Thoracic aorta (tissue), 2 donors: Measurements from ENCODE around the gene CHRM1. TPM values are rescaled to one million over a fixed set of nuclear protein-coding genes. Genes with fewer than 3 reads are reported as not detected.

Experiments
- ATAC-seq: fragments of 150-250 bp; one replicate; pipeline ENCODE4 v1.8.0; 2017; ENCODE audit warnings: low read depth; ENCODE audit not compliant: insufficient number of reproducible peaks, low FRiP score
- DNase-seq: peaks from one replicate; pipeline ENCODE4 v3.0.0-alpha.2; 2020; ENCODE audit warnings: low spot score
- H3K27ac ChIP-seq, 2 donors: fragments of 200-600 bp; sonication (generic); 1 replicate in 1 of 2; 2 replicates in 1 of 2; pipeline ENCODE4 v1.5.1; 2016; ENCODE audit warnings: mild to moderate bottlenecking in 2 of 2, moderate library complexity in 2 of 2
- H3K27me3 ChIP-seq: fragments of 200-600 bp; sonication (generic); replicated peaks from 2 replicates; pipeline ENCODE4 v1.6.0; 2016; ENCODE audit warnings: mild to moderate bottlenecking; ENCODE audit not compliant: insufficient read depth
- H3K36me3 ChIP-seq: fragments of 200-600 bp; sonication (generic); one replicate; pipeline ENCODE4 v1.5.1; 2016
- H3K4me1 ChIP-seq, 2 donors: fragments of 200-600 bp; sonication (generic); 1 replicate in 1 of 2; 2 replicates in 1 of 2; pipeline versions ENCODE4 v1.5.1 to v1.6.0; 2016; ENCODE audit warnings: low read depth in 2 of 2, mild to moderate bottlenecking in 1 of 2; ENCODE audit not compliant: control insufficient read depth in 1 of 2
- H3K4me3 ChIP-seq: fragments of 200-600 bp; sonication (generic); 2 replicates; pipeline ENCODE4 v1.5.1; 2016; ENCODE audit warnings: mild to moderate bottlenecking
- H3K9me3 ChIP-seq: fragments of 200-600 bp; sonication (generic); 2 replicates; pipeline ENCODE4 v1.5.1; 2016
- total RNA-seq, 2 donors: library from RNA; depleted of rRNA; stranded (reverse); fragments of >200 nt; gene quantifications; one replicate each; pipeline versions ENCODE4 v1.1.0 to v1.2.3, GENCODE V29; 2016
- TF ChIP-seq, protein P1 (sequence below): fragments of 200-600 bp; sonication (generic); IDR thresholded peaks from one replicate; pipeline ENCODE4 v1.5.1; 2019; ENCODE audit warnings: antibody characterized with exemption

The CHRM1 gene, protein sequence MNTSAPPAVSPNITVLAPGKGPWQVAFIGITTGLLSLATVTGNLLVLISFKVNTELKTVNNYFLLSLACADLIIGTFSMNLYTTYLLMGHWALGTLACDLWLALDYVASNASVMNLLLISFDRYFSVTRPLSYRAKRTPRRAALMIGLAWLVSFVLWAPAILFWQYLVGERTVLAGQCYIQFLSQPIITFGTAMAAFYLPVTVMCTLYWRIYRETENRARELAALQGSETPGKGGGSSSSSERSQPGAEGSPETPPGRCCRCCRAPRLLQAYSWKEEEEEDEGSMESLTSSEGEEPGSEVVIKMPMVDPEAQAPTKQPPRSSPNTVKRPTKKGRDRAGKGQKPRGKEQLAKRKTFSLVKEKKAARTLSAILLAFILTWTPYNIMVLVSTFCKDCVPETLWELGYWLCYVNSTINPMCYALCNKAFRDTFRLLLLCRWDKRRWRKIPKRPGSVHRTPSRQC
- total RNA-seq, result not detected

DNA sequence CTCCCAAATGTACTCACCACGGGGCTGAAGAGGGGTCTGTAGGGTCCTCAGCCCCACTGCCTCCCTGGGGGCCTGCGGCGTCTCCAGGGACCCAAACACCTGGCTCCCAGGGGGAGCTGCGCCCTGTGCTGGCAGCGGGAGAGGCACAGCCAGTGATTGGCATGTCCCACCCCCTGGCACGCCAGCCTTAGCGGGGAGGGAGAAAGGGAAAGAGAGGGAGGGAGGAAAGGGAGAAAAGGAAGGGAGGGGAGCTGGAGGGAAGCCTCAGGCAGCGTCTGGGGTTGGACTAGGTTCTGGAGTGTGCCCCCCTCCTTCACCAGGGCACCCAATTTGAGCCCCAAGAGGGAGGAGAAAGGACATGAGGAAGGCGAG, at the start of gene CHRM1:
CHRM1 (minus strand) TSS at position 163 of the 372 bp plus-strand sequence. CDS start 10,263 bp downstream, outside the sequence.
- Histone ChIP-seq H3K4me1 (peaks cover 17 to 29% of the 10 kb centered on the region in 2 donors), H3K27ac (no peak within 1 kb of the TSS), H3K36me3 (no peaks in the 10 kb centered on the region), H3K4me3 (no peak within 1 kb of the TSS), H3K27me3 (peaks cover 8% of the 10 kb centered on the region), H3K9me3 (no peaks in the 10 kb centered on the region)
- TF ChIP-seq, protein P1, sequence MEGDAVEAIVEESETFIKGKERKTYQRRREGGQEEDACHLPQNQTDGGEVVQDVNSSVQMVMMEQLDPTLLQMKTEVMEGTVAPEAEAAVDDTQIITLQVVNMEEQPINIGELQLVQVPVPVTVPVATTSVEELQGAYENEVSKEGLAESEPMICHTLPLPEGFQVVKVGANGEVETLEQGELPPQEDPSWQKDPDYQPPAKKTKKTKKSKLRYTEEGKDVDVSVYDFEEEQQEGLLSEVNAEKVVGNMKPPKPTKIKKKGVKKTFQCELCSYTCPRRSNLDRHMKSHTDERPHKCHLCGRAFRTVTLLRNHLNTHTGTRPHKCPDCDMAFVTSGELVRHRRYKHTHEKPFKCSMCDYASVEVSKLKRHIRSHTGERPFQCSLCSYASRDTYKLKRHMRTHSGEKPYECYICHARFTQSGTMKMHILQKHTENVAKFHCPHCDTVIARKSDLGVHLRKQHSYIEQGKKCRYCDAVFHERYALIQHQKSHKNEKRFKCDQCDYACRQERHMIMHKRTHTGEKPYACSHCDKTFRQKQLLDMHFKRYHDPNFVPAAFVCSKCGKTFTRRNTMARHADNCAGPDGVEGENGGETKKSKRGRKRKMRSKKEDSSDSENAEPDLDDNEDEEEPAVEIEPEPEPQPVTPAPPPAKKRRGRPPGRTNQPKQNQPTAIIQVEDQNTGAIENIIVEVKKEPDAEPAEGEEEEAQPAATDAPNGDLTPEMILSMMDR, result no peak
- ATAC-seq (no peak), DNase-seq (no peak)

DNA sequence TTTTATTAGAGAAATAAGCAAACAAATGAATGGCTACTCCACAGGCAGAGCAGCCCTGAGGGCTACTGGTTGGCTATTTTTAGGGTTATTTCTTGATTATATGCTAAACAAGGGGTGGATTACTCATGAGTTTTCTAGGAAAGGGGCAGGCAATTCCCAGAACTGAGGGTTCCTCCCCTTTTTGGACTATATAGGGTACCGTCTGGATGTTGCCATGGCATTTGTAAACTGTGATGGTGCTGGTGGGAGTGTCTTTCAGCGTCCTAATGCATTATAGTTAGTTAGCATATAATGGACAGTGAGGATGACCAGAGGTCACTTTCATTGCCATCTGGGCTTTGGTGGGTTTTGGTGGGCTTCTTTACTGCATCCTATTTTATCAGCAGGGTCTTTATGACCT, 44.4 kb upstream of the CHRM1 start:
- DNase-seq (no peak), ATAC-seq (no peak)
- H3K4me1 ChIP-seq, result no peaks in the 10 kb centered on the region
- no peaks in the 10 kb centered on the region for H3K27me3 ChIP-seq
- H3K4me3 ChIP-seq, result no peak overlapping the region
- no peak overlapping the region for H3K27ac ChIP-seq
- TF ChIP-seq, protein P1, result no peak
- H3K9me3 ChIP-seq, result no peaks in the 10 kb centered on the region
- no peaks in the 10 kb centered on the region for H3K36me3 ChIP-seq

DNA sequence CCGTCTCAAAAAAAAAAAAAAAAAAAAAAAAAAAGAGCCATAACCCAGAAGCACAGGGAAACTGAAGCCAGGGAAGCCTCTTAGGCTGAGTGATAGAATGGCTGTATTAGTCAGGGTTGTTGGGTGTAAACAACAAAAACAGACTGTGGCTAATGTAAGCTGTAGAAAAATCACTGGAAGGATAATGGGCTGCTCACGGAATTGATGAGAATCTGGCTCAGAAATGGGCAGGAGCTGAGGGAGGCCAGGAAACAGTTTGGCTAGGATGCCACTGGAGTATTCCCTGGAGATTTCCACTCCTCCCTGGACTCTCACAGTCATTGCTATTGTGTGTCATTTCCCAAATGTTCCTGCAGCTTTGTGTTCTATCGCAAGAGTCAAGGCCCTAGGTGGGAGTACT, 41.2 kb upstream of the CHRM1 start:
- Histone ChIP-seq H3K36me3 (no peaks in the 10 kb centered on the region), H3K4me3 (no peak overlapping the region), H3K27me3 (no peaks in the 10 kb centered on the region), H3K27ac (no peak overlapping the region), H3K4me1 (no peaks in the 10 kb centered on the region), H3K9me3 (no peaks in the 10 kb centered on the region)
- ATAC-seq, result no peak
- TF ChIP-seq, protein P1, result no peak
- DNase-seq, result no peak

DNA sequence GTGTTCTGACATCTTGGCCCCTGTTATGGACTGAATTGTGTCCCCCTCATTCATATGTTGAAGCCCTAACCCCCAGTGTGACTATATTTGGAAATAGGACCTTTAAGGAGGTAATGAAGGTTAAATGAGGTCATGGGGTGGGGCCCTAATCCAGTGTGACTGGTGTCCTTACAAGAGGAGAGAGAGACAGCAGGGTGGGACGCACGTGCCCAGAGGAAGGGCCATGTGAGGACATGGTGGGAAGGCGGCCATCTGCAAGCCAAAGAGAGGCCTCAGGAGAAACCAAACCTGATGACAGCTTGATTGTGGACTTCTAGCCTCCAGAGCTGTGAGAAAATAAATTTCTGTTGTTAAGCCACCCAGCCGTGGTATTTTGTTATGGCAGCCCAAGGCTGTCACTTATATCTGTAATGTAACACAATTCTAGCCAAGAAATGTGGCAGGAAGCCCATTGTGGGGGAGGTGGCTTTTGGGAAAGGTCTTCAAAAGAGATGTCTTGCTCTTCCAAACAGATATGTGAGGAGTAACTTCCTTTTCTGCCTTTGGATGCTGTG, 39.9 kb upstream of the CHRM1 start:
- Histone ChIP-seq H3K9me3 (no peaks in the 10 kb centered on the region), H3K27me3 (no peaks in the 10 kb centered on the region), H3K4me1 (no peaks in the 10 kb centered on the region), H3K36me3 (no peaks in the 10 kb centered on the region), H3K4me3 (no peak overlapping the region), H3K27ac (no peak overlapping the region)
- ATAC-seq (no peak), DNase-seq (no peak)
- TF ChIP-seq, protein P1, result no peak

DNA sequence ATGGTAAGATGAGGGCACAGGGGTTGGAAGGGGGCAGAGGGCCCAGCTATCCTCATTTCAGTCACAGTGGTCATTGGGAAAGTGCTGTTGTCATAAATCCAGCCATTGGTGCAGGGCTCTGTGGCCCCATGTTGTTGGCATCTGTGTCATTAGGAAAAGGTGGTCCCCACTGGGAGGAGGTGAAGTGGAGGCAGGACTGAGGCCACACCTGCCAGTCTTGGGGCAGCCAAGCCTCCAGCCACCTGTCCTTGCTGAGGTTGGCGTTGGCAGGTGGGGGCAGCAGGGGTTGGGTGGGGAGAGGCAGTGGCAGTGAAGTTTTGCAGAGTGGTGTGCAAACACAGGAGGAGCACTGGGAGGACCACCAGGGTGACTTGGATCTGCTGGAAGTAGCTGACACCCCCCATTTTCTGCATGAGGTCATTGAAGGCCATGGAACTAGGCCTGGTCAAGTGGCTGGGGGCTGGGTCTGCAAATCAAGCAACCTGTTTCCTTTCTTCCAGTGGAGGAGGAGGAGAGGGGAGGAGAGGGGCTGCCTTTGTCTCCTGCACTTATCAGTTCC, 38.3 kb upstream of the CHRM1 start:
- no peaks in the 10 kb centered on the region for H3K27me3 ChIP-seq
- no peak overlapping the region for H3K27ac ChIP-seq
- no peaks in the 10 kb centered on the region for H3K9me3 ChIP-seq
- no peaks in the 10 kb centered on the region for H3K4me1 ChIP-seq
- TF ChIP-seq, protein P1, result no peak
- H3K4me3 ChIP-seq, result no peak overlapping the region
- H3K36me3 ChIP-seq, result no peaks in the 10 kb centered on the region
- DNase-seq (no peak), ATAC-seq (no peak)
